ENCODE results near the gene RBKS.

The RBKS gene

GRCh38 chr2:27915191-27915590 lies 25.0 kb upstream of the RBKS start:
- H3K27me3 Mint-ChIP-seq = no peaks in the 10 kb centered on the region
- H3K4me1 Mint-ChIP-seq (ENCODE audit: low read depth) = peaks cover 14% of the 10 kb centered on the region
- peaks cover 15% of the 10 kb centered on the region for H3K36me3 Mint-ChIP-seq (ENCODE audit: low read depth)
- H3K27ac Mint-ChIP-seq = no peak overlapping the region
- intact Hi-C loops (cut with micrococcal nuclease) = no loop called here
- H3K4me3 Mint-ChIP-seq = no peak overlapping the region
- no peaks in the 10 kb centered on the region for H3K9me3 Mint-ChIP-seq

- Mint-ChIP-seq H3K9me3 (no peaks in the 10 kb centered on the region), H3K36me3 (ENCODE audit: low read depth) (peaks cover 15% of the 10 kb centered on the region), H3K4me3 (no peak overlapping the region), H3K27me3 (no peaks in the 10 kb centered on the region), H3K4me1 (ENCODE audit: low read depth) (peaks cover 14% of the 10 kb centered on the region), H3K27ac (no peak overlapping the region)
- intact Hi-C loops (cut with micrococcal nuclease) = no loop called here
These were observed 24.6 kb upstream of the RBKS start for GRCh38 chr2:27914805-27915175.

GRCh38 chr2:27914041-27914804 lies 24.0 kb upstream of the RBKS start:
- H3K4me3 Mint-ChIP-seq = no peak overlapping the region
- no peak overlapping the region for H3K27ac Mint-ChIP-seq
- intact Hi-C loops (cut with micrococcal nuclease) = no loop called here
- peaks cover 14% of the 10 kb centered on the region for H3K4me1 Mint-ChIP-seq (ENCODE audit: low read depth)
- H3K36me3 Mint-ChIP-seq (ENCODE audit: low read depth) = peaks cover 15% of the 10 kb centered on the region
- H3K27me3 Mint-ChIP-seq = no peaks in the 10 kb centered on the region
- no peaks in the 10 kb centered on the region for H3K9me3 Mint-ChIP-seq

- H3K27ac Mint-ChIP-seq = no peak overlapping the region
- no peak overlapping the region for H3K4me3 Mint-ChIP-seq
- H3K4me1 Mint-ChIP-seq (ENCODE audit: low read depth) = peaks cover 9% of the 10 kb centered on the region
- H3K27me3 Mint-ChIP-seq = no peaks in the 10 kb centered on the region
- intact Hi-C loops (cut with micrococcal nuclease) = no loop called here
- no peaks in the 10 kb centered on the region for H3K9me3 Mint-ChIP-seq
- H3K36me3 Mint-ChIP-seq (ENCODE audit: low read depth) = peaks cover 25% of the 10 kb centered on the region
These were observed 22.3 kb upstream of the RBKS start for GRCh38 chr2:27912512-27912911.

DNA sequence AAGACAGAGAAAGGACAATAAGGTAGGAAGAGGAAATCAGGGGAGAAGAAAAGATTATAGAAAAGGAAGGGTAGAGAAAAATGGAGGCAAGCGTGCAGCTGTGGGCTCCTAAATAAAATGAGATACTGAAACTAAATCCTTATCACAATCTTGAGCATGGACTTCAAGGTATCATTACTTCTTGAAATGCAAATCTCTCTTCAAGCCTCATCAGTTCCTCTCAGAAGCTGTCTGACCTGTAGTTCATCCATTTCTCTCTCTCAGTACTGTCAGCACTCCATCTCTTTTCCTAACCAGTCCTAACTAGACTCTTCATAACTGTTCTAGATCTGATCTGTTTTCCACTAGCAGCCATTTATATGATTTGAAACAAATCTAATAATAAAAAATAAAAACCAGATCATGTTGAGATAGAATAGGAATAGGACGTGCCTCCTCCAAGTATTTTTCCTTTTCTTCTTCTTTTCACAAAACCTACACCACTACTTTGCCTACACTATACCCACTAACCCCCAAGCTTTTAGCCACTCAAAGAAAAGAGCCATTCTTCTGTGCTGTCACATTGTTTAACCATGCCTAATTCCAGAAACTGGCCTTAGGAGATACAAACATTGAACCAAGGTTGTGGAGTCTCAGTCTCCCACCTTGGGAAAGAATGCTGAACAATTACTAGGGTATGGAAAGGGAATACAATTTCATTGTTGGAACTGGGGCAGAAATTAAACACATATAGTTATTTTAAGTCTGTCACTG lies 21.4 kb upstream of the RBKS start:
- H3K27ac Mint-ChIP-seq = no peak overlapping the region
- H3K9me3 Mint-ChIP-seq = no peaks in the 10 kb centered on the region
- H3K4me3 Mint-ChIP-seq = no peak overlapping the region
- no peaks in the 10 kb centered on the region for H3K27me3 Mint-ChIP-seq
- peaks cover 9% of the 10 kb centered on the region for H3K4me1 Mint-ChIP-seq (ENCODE audit: low read depth)
- H3K36me3 Mint-ChIP-seq (ENCODE audit: low read depth) = peaks cover 33% of the 10 kb centered on the region
- intact Hi-C loops (cut with micrococcal nuclease) = no loop called here

DNA sequence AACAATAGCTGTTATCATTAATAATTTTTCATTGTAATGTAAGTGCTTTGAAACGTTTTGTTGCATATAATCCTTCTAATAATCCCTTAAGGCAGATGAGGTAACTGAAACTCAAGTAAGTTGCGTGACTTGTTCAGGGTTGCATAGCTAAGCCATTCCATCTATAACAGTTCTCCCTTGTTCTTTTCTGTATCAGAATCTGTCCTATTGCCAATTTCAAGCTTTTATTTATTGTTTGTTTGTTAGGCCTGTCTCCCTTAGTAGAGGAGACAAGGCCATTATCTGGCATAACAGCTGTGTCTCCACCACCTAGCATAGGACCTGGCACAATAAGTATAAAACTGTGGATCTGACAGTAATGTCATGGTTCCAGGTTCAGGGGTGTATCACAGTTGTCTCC lies 19.7 kb upstream of the RBKS start:
- H3K27ac Mint-ChIP-seq = no peak overlapping the region
- no peak overlapping the region for H3K4me3 Mint-ChIP-seq
- peaks cover 20% of the 10 kb centered on the region for H3K4me1 Mint-ChIP-seq (ENCODE audit: low read depth)
- intact Hi-C loops (cut with micrococcal nuclease) = no loop called here
- no peaks in the 10 kb centered on the region for H3K9me3 Mint-ChIP-seq
- H3K27me3 Mint-ChIP-seq = no peaks in the 10 kb centered on the region
- peaks cover 39% of the 10 kb centered on the region for H3K36me3 Mint-ChIP-seq (ENCODE audit: low read depth)

DNA sequence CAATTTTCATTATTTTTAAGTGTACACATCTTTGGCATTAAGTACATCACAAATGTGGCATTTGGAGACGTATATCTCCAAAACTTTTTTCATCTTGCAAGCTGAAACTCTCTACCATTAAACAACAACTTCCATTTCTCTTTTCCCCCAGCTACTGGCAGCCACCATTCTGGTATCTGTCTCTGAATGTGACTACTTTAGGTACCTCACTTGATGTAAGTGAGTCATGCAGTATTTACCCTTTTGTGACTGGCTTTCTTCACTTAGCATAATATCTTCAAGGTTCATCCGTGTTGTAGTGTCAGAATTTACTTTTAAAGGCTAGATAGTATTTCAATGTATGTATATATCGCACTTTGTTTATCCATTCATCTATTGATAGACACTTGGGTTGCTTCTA lies 17.4 kb upstream of the RBKS start:
- no peaks in the 10 kb centered on the region for H3K27me3 Mint-ChIP-seq
- no peak overlapping the region for H3K4me3 Mint-ChIP-seq
- no peaks in the 10 kb centered on the region for H3K9me3 Mint-ChIP-seq
- no peak overlapping the region for H3K27ac Mint-ChIP-seq
- peaks cover 53% of the 10 kb centered on the region for H3K36me3 Mint-ChIP-seq (ENCODE audit: low read depth)
- peaks cover 31% of the 10 kb centered on the region for H3K4me1 Mint-ChIP-seq (ENCODE audit: low read depth)
- intact Hi-C loops (cut with micrococcal nuclease) = no loop called here

- Mint-ChIP-seq H3K4me1 (ENCODE audit: low read depth) (peaks cover 27% of the 10 kb centered on the region), H3K27me3 (no peaks in the 10 kb centered on the region), H3K4me3 (no peak overlapping the region), H3K9me3 (no peaks in the 10 kb centered on the region), H3K36me3 (ENCODE audit: low read depth) (peaks cover 43% of the 10 kb centered on the region), H3K27ac (peak overlapping the region; percentile 45)
- intact Hi-C loops (cut with micrococcal nuclease) = no loop called here
These were observed 15.9 kb upstream of the RBKS start for GRCh38 chr2:27906074-27906473.

- no peak overlapping the region for H3K27ac Mint-ChIP-seq
- H3K36me3 Mint-ChIP-seq (ENCODE audit: low read depth) = peaks cover 52% of the 10 kb centered on the region
- H3K4me1 Mint-ChIP-seq (ENCODE audit: low read depth) = peaks cover 27% of the 10 kb centered on the region
- intact Hi-C loops (cut with micrococcal nuclease) = no loop called here
- H3K27me3 Mint-ChIP-seq = no peaks in the 10 kb centered on the region
- no peaks in the 10 kb centered on the region for H3K9me3 Mint-ChIP-seq
- H3K4me3 Mint-ChIP-seq = no peak overlapping the region
These were observed 14.1 kb upstream of the RBKS start for GRCh38 chr2:27904405-27904665.

- Mint-ChIP-seq H3K27me3 (no peaks in the 10 kb centered on the region), H3K36me3 (ENCODE audit: low read depth) (peaks cover 57% of the 10 kb centered on the region), H3K4me1 (ENCODE audit: low read depth) (peaks cover 27% of the 10 kb centered on the region), H3K9me3 (no peaks in the 10 kb centered on the region), H3K27ac (no peak overlapping the region), H3K4me3 (no peak overlapping the region)
- intact Hi-C loops (cut with micrococcal nuclease) = no loop called here
These were observed 13.6 kb upstream of the RBKS start for GRCh38 chr2:27903649-27904404.

DNA sequence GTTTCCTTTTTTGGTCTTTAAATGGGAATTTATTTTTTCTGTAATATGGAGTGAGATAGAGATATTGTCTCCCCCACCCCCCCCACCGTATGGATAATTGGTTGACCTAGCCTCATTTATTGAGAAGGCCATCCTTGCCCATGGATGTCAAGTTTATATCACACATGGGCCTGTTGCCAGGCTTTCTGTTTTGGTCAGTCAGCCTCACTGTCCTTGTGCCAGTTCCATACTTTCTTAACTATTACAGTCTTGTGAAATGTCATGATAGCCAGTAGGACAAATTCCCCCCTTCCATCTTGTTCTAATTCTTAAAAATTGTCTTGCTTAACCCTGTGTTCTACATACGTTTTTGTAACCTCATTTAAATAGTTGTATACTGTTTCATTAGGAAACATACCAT lies 12.8 kb upstream of the RBKS start:
- Mint-ChIP-seq H3K9me3 (no peaks in the 10 kb centered on the region), H3K36me3 (ENCODE audit: low read depth) (peaks cover 58% of the 10 kb centered on the region), H3K4me3 (no peak overlapping the region), H3K4me1 (ENCODE audit: low read depth) (peaks cover 34% of the 10 kb centered on the region), H3K27ac (peak overlapping the region; percentile 27), H3K27me3 (no peaks in the 10 kb centered on the region)
- intact Hi-C loops (cut with micrococcal nuclease) = no loop called here

- Mint-ChIP-seq H3K9me3 (no peaks in the 10 kb centered on the region), H3K4me1 (ENCODE audit: low read depth) (peaks cover 44% of the 10 kb centered on the region), H3K27me3 (no peaks in the 10 kb centered on the region), H3K27ac (no peak overlapping the region), H3K4me3 (no peak overlapping the region), H3K36me3 (ENCODE audit: low read depth) (peaks cover 52% of the 10 kb centered on the region)
- intact Hi-C loops (cut with micrococcal nuclease) = no loop called here
These were observed 11.9 kb upstream of the RBKS start for GRCh38 chr2:27902098-27902497.

- H3K27me3 Mint-ChIP-seq = no peaks in the 10 kb centered on the region
- H3K4me1 Mint-ChIP-seq (ENCODE audit: low read depth) = peaks cover 49% of the 10 kb centered on the region
- intact Hi-C loops (cut with micrococcal nuclease) = no loop called here
- no peak overlapping the region for H3K27ac Mint-ChIP-seq
- peaks cover 52% of the 10 kb centered on the region for H3K36me3 Mint-ChIP-seq (ENCODE audit: low read depth)
- no peak overlapping the region for H3K4me3 Mint-ChIP-seq
- H3K9me3 Mint-ChIP-seq = no peaks in the 10 kb centered on the region
These were observed 11.0 kb upstream of the RBKS start for GRCh38 chr2:27901234-27901633.

DNA sequence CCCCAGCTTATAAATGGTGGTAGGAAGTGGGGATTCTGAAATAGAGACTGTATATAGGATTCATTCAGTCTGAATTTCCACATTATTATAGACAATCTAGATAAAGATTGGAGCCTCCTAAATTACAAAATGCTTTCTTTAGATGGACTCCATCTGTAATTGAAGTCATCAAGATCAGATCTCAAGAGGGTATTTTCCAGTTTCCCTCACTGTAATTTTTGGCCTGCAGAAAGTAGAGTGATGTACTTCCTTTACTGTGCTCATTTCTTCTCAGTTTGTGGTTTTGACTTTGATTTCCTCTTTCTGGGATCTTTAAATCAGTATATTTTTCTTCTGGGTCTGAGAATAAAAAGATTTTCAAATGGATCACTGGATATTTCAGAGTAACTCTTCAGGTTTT lies 7.5 kb upstream of the RBKS start:
- peaks cover 68% of the 10 kb centered on the region for H3K4me1 Mint-ChIP-seq (ENCODE audit: low read depth)
- peaks cover 56% of the 10 kb centered on the region for H3K36me3 Mint-ChIP-seq (ENCODE audit: low read depth)
- intact Hi-C loops (cut with micrococcal nuclease) = loop anchor here (10.0 kb wide), 1 partner anchor 143 kb away; no protein-coding TSS in a partner anchor
- H3K27ac Mint-ChIP-seq = peak overlapping the region; percentile 81
- no peaks in the 10 kb centered on the region for H3K27me3 Mint-ChIP-seq
- H3K4me3 Mint-ChIP-seq = peak overlapping the region; percentile 9
- H3K9me3 Mint-ChIP-seq = no peaks in the 10 kb centered on the region
